ENCODE results near the gene PPARGC1A.

DNA sequence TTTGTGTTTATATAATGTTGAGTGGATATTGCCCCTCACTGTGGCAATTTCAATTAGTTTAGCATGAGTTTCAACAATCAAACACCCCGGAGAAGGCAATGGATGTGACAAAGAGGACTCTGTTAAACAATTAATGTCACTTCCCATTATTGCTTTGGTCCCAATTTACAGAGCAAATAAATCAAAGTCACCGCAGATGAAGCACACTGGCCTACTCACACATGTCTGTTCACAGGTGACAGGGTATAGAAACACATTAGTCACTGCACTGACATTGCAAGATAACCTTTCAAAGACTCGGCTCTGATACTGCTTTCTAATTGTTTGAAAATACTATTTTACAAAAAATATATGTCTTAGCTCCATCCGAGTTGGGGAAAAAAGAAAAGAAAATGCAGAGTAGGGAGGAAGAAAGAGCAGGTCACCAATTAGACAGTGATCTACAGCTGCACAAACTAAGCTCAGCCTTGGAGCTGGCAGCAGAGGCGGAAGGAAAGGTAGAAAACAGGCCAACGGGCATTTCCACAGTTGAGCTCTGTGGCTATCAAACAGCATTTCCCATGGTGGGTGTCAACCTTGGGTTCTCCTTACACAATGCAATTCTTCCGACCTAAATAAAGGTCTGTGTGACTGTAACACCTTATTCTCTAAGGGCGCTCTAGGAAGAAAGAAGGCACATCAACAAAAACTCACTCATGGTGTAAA is 53.9 kb downstream of the PPARGC1A start:
- TF ChIP-seq, protein P1, sequence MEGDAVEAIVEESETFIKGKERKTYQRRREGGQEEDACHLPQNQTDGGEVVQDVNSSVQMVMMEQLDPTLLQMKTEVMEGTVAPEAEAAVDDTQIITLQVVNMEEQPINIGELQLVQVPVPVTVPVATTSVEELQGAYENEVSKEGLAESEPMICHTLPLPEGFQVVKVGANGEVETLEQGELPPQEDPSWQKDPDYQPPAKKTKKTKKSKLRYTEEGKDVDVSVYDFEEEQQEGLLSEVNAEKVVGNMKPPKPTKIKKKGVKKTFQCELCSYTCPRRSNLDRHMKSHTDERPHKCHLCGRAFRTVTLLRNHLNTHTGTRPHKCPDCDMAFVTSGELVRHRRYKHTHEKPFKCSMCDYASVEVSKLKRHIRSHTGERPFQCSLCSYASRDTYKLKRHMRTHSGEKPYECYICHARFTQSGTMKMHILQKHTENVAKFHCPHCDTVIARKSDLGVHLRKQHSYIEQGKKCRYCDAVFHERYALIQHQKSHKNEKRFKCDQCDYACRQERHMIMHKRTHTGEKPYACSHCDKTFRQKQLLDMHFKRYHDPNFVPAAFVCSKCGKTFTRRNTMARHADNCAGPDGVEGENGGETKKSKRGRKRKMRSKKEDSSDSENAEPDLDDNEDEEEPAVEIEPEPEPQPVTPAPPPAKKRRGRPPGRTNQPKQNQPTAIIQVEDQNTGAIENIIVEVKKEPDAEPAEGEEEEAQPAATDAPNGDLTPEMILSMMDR (IDR thresholded peaks at IDR 0.05), result no peak
- TF ChIP-seq EP300 (IDR thresholded peaks at IDR 0.05) (no peak), CEBPB (IDR thresholded peaks at IDR 0.05) (no peak), EHMT2 (IDR thresholded peaks at IDR 0.05; ENCODE audit: low read depth) (no peak), POLR2A (IDR thresholded peaks at IDR 0.05; ENCODE audit: low read length) (no peak), MYC (IDR thresholded peaks at IDR 0.05; ENCODE audit: borderline replicate concordance, low read length) (no peak), ZFP36 (IDR thresholded peaks at IDR 0.05; ENCODE audit: borderline replicate concordance, partially characterized antibody) (no peak), RAD21 (conservative IDR thresholded peaks at IDR 0.05 in 1 of 2, IDR thresholded peaks at IDR 0.05 in 1 of 2) (no peak), CHD2 (IDR thresholded peaks at IDR 0.05; ENCODE audit: low read length, partially characterized antibody) (no peak)
- TF ChIP-seq, protein P2, sequence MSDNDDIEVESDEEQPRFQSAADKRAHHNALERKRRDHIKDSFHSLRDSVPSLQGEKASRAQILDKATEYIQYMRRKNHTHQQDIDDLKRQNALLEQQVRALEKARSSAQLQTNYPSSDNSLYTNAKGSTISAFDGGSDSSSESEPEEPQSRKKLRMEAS (IDR thresholded peaks at IDR 0.05), result no peak
